Gastrocnemius medialis (tissue), 4 donors: ENCODE measurements around the gene RBM14.

Source experiments
- CTCF ChIP-seq, 5 experiments: fragments of 450-650 bp in 3 of 5; fragments of 200-600 bp in 2 of 5; sonication (generic) in 2 of 5; IDR thresholded peaks in 4 of 5; conservative IDR thresholded peaks in 1 of 5; 1 replicate in 4 of 5; 2 replicates in 1 of 5; pipeline ENCODE4 v1.5.1; 2016 to 2019; ENCODE audit warnings: antibody characterized with exemption in 5 of 5, mild to moderate bottlenecking in 3 of 5, moderate library complexity in 3 of 5
- POLR2A ChIP-seq, 2 donors: fragments of 450-650 bp; IDR thresholded peaks; one replicate each; pipeline ENCODE4 v1.6.1; 2017; ENCODE audit warnings: antibody characterized with exemption in 2 of 2, mild to moderate bottlenecking in 2 of 2, moderate library complexity in 2 of 2

DNA sequence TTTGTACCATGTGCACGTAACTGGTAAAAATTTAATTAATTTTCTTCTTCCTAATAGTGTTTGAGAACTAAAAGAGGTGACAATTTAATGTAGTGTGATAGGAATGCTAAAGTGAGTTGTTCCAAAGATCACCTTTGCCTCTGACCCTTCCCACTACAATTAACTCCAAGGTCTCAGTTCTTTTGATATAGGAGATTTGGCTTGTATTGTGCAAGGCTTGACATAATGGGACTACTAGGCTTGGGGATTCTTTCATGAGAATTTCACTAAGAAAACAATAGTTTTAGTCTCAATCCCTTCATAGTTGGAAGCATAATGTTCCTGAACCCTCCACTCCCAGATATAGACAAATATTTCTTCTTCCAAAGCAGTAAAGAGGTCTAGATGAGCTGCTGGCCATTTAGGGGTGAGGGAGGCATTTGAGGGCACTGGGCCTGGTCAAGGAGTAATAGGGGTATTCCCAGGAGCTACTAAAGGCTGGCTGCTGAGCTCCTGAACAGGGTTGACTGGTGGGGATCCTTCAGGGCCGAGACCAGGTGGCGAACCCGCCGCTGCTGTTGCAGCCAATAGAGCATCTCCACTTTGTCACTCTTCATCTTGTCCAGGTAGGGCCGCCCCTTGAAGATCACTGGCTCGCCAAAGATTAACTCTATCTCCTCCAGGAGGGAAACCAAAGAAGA, 26.3 kb upstream of the RBM14 start:
- TF ChIP-seq CTCF (IDR thresholded peaks at IDR 0.05 in 4 of 5, conservative IDR thresholded peaks at IDR 0.05 in 1 of 5) (no peak), POLR2A (IDR thresholded peaks at IDR 0.05) (no peak)
